ENCODE results near the gene UTS2R. TPM values are rescaled to one million over a fixed set of nuclear protein-coding genes. Genes with fewer than 3 reads are reported as not detected.

The UTS2R gene
- total RNA-seq, 1 donor from 2014 or later: not detected

DNA sequence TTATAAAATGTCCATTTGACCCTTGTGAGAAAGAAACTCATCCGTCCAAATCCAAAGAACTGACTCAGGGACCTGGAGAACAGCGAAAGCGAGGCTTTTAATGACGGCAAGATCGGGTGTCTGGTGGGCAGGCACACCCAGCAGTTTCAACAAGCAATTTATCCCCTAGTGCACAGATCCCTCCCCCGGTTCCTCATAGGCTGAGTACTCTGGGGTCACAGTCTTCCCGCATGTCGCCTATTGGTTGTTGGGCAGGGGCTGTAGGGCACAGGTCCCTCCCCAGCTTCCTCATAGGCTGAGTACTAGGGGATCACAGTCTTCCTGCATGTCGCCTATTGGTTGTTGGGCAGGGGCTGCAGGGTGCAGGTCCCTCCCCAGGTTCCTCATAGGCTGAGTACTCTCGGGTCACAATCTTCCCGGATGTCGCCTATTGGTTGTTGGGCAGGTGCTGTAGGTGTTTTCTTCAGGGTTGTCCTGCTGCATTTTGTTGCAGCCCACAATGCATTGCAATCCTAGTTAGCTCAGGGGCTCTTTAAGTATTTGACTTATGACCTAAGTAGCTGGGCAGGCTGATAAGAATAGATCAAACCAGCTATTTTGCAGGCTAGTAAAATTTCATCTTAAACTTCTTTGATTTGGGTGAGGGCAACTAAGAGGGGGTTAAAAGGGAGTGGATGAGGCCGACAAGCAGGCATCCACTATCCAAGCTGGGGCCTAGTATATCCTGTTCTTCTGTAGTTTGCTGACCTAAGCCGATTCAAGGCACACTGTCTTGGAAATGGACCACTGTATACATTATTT, 3.6 kb upstream of the UTS2R start:
- H3K4me1 ChIP-seq: peaks cover 28% of the 10 kb centered on the region
- Mint-ChIP-seq H3K4me3 (no peak overlapping the region), H3K4me1 (peaks cover 43% of the 10 kb centered on the region), H3K36me3 (no peaks in the 10 kb centered on the region), H3K27me3 (ENCODE audit: insufficient read depth, low read depth) (peaks cover 5% of the 10 kb centered on the region), H3K9me3 (peaks cover 3% of the 10 kb centered on the region), H3K27ac (peak overlapping the region; percentile 53)
- H3K79me2 ChIP-seq (ENCODE audit: low read depth): no peaks in the 10 kb centered on the region
- peaks cover 39% of the 10 kb centered on the region for H3K27me3 ChIP-seq
- H3K4me3 ChIP-seq: no peak overlapping the region
- H3K27ac ChIP-seq: no peak overlapping the region
- H3K9ac ChIP-seq: no peak overlapping the region
- H3K9me3 ChIP-seq (ENCODE audit: low read depth): no peaks in the 10 kb centered on the region
- H4K20me1 ChIP-seq (ENCODE audit: low read depth): no peaks in the 10 kb centered on the region
- DNase-seq (ENCODE audit: low spot score): no peak
- H2AFZ ChIP-seq (replicated peaks): no peak overlapping the region
- no peak overlapping the region for H3K4me2 ChIP-seq
- no peaks in the 10 kb centered on the region for H3K36me3 ChIP-seq
- peaks cover 25% of the 10 kb centered on the region for H3F3A ChIP-seq (ENCODE audit: low read depth)
- no peak for TF ChIP-seq EZH2 (IDR thresholded peaks at IDR 0.05)
- TF ChIP-seq CTCF (IDR thresholded peaks at IDR 0.05): no peak
- TF ChIP-seq EZH2phosphoT487 (IDR thresholded peaks at IDR 0.05): no peak

DNA sequence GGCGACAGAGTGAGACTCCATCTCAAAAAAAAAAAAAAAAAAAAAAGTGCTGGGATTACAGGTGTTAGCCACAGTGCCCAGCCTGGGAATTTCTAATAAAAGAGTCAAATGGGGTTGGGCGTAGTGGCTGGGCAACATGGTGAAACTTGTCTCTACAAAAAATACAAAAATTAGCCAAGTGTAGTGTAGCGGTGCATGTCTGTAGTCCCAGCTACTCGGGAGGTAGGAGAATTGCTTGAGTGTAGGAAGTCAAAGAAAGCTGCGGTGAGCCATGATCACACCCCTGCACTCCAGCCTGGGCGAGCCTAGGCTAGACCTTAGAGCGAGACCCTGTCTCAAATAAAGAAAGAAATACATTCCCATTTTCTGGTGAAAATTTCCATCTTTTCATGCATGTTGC, 2.4 kb upstream of the UTS2R start:
- peaks cover 43% of the 10 kb centered on the region for H3K4me1 Mint-ChIP-seq
- peaks cover 25% of the 10 kb centered on the region for H3F3A ChIP-seq (ENCODE audit: low read depth)
- no peak for TF ChIP-seq EZH2phosphoT487 (IDR thresholded peaks at IDR 0.05)
- TF ChIP-seq CTCF (IDR thresholded peaks at IDR 0.05): no peak
- no peak for TF ChIP-seq EZH2 (IDR thresholded peaks at IDR 0.05)
- no peaks in the 10 kb centered on the region for H3K9me3 ChIP-seq (ENCODE audit: low read depth)
- peak overlapping the region; percentile 50 for H3K4me3 Mint-ChIP-seq
- H3K27ac Mint-ChIP-seq: no peak overlapping the region
- H3K27me3 Mint-ChIP-seq (ENCODE audit: insufficient read depth, low read depth): peaks cover 6% of the 10 kb centered on the region
- H3K9me3 Mint-ChIP-seq: peaks cover 3% of the 10 kb centered on the region
- H3K27ac ChIP-seq: no peak overlapping the region
- H3K27me3 ChIP-seq: peaks cover 47% of the 10 kb centered on the region
- H3K9ac ChIP-seq: no peak overlapping the region
- no peak overlapping the region for H3K4me2 ChIP-seq
- H3K36me3 ChIP-seq: no peaks in the 10 kb centered on the region
- H3K36me3 Mint-ChIP-seq: no peaks in the 10 kb centered on the region
- no peak overlapping the region for H3K4me3 ChIP-seq
- no peak overlapping the region for H2AFZ ChIP-seq (replicated peaks)
- H4K20me1 ChIP-seq (ENCODE audit: low read depth): no peaks in the 10 kb centered on the region
- DNase-seq (ENCODE audit: low spot score): no peak
- no peaks in the 10 kb centered on the region for H3K79me2 ChIP-seq (ENCODE audit: low read depth)
- H3K4me1 ChIP-seq: peaks cover 28% of the 10 kb centered on the region

- no peak for TF ChIP-seq EZH2phosphoT487 (IDR thresholded peaks at IDR 0.05)
- no peak for TF ChIP-seq EZH2 (IDR thresholded peaks at IDR 0.05)
- peaks cover 21% of the 10 kb centered on the region for H3K4me1 ChIP-seq
- peak overlapping the region; percentile 94 for H3K4me2 ChIP-seq
- H3K4me3 Mint-ChIP-seq: peak overlapping the region; percentile 71
- H3K36me3 Mint-ChIP-seq: no peaks in the 10 kb centered on the region
- no peaks in the 10 kb centered on the region for H3K36me3 ChIP-seq
- no peak overlapping the region for H3K27ac ChIP-seq
- peaks cover 47% of the 10 kb centered on the region for H3K27me3 ChIP-seq
- H3K4me1 Mint-ChIP-seq: peaks cover 37% of the 10 kb centered on the region
- no peak overlapping the region for H3K27ac Mint-ChIP-seq
- no peaks in the 10 kb centered on the region for H4K20me1 ChIP-seq (ENCODE audit: low read depth)
- DNase-seq (ENCODE audit: low spot score): no peak
- peak overlapping the region; percentile 48 for H3K4me3 ChIP-seq
- peak overlapping the region; percentile 65 for H2AFZ ChIP-seq (replicated peaks)
- H3K79me2 ChIP-seq (ENCODE audit: low read depth): no peaks in the 10 kb centered on the region
- H3K27me3 Mint-ChIP-seq (ENCODE audit: insufficient read depth, low read depth): peaks cover 6% of the 10 kb centered on the region
- no peaks in the 10 kb centered on the region for H3K9me3 ChIP-seq (ENCODE audit: low read depth)
- H3K9ac ChIP-seq: no peak overlapping the region
- H3F3A ChIP-seq (ENCODE audit: low read depth): peaks cover 22% of the 10 kb centered on the region
- H3K9me3 Mint-ChIP-seq: peaks cover 3% of the 10 kb centered on the region
Observed at GRCh38 chr17:82370471-82371332, 863 bp upstream of the UTS2R start.
